HepG2 (cell line): ENCODE results near the gene PPP1R13L. TPM values are rescaled to one million over a fixed set of nuclear protein-coding genes. Genes with fewer than 3 reads are reported as not detected.
A peak's percentile ranks its signal among the peaks of the same experiment; 100 is the strongest.

Source experiments
- ARID5B ChIP-seq: IDR thresholded peaks from 2 replicates; pipeline ENCODE4 v1.4.0; 2020; ENCODE audit warnings: mild to moderate bottlenecking, missing genetic modification reagents
- ATF2 ChIP-seq: sonication (generic); formaldehyde crosslinking; IDR thresholded peaks from 2 replicates; pipeline ENCODE4 v1.4.0; 2020; ENCODE audit warnings: missing genetic modification reagents
- EED ChIP-seq: sonication (generic); formaldehyde crosslinking; IDR thresholded peaks from 2 replicates; pipeline ENCODE4 v1.5.0; 2020; ENCODE audit warnings: mild to moderate bottlenecking, missing genetic modification reagents
- FOXK1 ChIP-seq: sonication (generic); formaldehyde crosslinking; IDR thresholded peaks from 2 replicates; pipeline ENCODE4 v1.4.0; 2020; ENCODE audit warnings: low read depth, missing genetic modification reagents, borderline replicate concordance
- GRHL1 ChIP-seq: sonication (generic); formaldehyde crosslinking; conservative IDR thresholded peaks from 2 replicates; pipeline ENCODE4 v1.8.0; 2022; ENCODE audit warnings: missing genetic modification reagents
- GTF2F1 ChIP-seq: fragments of 150-350 bp; IDR thresholded peaks from 2 replicates; pipeline ENCODE4 v1.6.1; 2014; ENCODE audit warnings: low read length
- HES4 ChIP-seq: sonication (generic); formaldehyde crosslinking; IDR thresholded peaks from 2 replicates; pipeline ENCODE4 v1.9.0; 2021; ENCODE audit warnings: mild to moderate bottlenecking, missing genetic modification reagents, borderline replicate concordance
- KAT8 ChIP-seq: IDR thresholded peaks from 2 replicates; pipeline ENCODE4 v1.6.1; 2016; ENCODE audit warnings: missing genetic modification reagents, missing compliant biosample characterization
- KDM4B ChIP-seq: sonication (generic); formaldehyde crosslinking; IDR thresholded peaks from 2 replicates; pipeline ENCODE4 v1.4.0; 2020; ENCODE audit warnings: missing genetic modification reagents
- KLF6 ChIP-seq: IDR thresholded peaks from 2 replicates; pipeline ENCODE4 v1.8.0; 2016; ENCODE audit warnings: missing biosample characterization, missing genetic modification reagents
- MIXL1 ChIP-seq: IDR thresholded peaks from 2 replicates; pipeline ENCODE4 v1.6.1; 2016
- MYC ChIP-seq: sonication (generic); formaldehyde crosslinking; IDR thresholded peaks from 2 replicates; pipeline ENCODE4 v1.9.0; 2021; ENCODE audit warnings: missing genetic modification reagents, borderline replicate concordance
- NCOA2 ChIP-seq: sonication (generic); formaldehyde crosslinking; IDR thresholded peaks from 2 replicates; pipeline ENCODE4 v1.8.0; 2022; ENCODE audit warnings: inconsistent platforms
- POLR2A ChIP-seq, 2 experiments: IDR thresholded peaks; 2 replicates each; pipeline ENCODE4 v1.6.1; 2011; ENCODE audit warnings: low read depth in 2 of 2, low read length in 2 of 2, mild to moderate bottlenecking in 1 of 2, moderate library complexity in 1 of 2; ENCODE audit not compliant: insufficient read depth in 1 of 2
- PRPF4 ChIP-seq: fragments of 200-400 bp; formaldehyde crosslinking; IDR thresholded peaks from 2 replicates; pipeline ENCODE4 v1.6.1; 2016; ENCODE audit warnings: low read length, low read depth; ENCODE audit not compliant: poor library complexity, severe bottlenecking
- SMAD1 ChIP-seq: sonication (generic); formaldehyde crosslinking; IDR thresholded peaks from 2 replicates; pipeline ENCODE4 v1.4.0; 2020; ENCODE audit warnings: missing genetic modification reagents, low read depth, mild to moderate bottlenecking, borderline replicate concordance
- SSRP1 ChIP-seq: IDR thresholded peaks from 2 replicates; pipeline ENCODE4 v1.6.1; 2016; ENCODE audit warnings: control low read depth
- TRIM22 ChIP-seq: fragments of 450-650 bp; IDR thresholded peaks from 2 replicates; pipeline ENCODE4 v1.6.1; 2017
- ZBTB7B ChIP-seq: sonication (generic); formaldehyde crosslinking; IDR thresholded peaks from 2 replicates; pipeline ENCODE4 v1.4.0; 2020; ENCODE audit warnings: missing genetic modification reagents
- ZFP1 ChIP-seq: IDR thresholded peaks from 2 replicates; pipeline ENCODE4 v1.6.1; 2016
- ZFP36L1 ChIP-seq: sonication (generic); formaldehyde crosslinking; IDR thresholded peaks from 2 replicates; pipeline ENCODE4 v1.8.0; 2022; ENCODE audit warnings: mild to moderate bottlenecking, missing genetic modification reagents, moderate library complexity
- ZNF138 ChIP-seq: sonication (generic); formaldehyde crosslinking; IDR thresholded peaks from 2 replicates; pipeline ENCODE4 v1.5.0; 2020; ENCODE audit warnings: mild to moderate bottlenecking, low read depth, missing genetic modification reagents
- ZNF225 ChIP-seq: sonication (generic); formaldehyde crosslinking; IDR thresholded peaks from 2 replicates; pipeline ENCODE4 v1.4.0; 2020; ENCODE audit warnings: mild to moderate bottlenecking, missing genetic modification reagents
- ZNF367 ChIP-seq: sonication (generic); formaldehyde crosslinking; IDR thresholded peaks from 2 replicates; pipeline ENCODE4 v1.4.0; 2020; ENCODE audit warnings: missing genetic modification reagents, borderline replicate concordance
- polyA plus RNA-seq, 8 experiments: library from polyadenylated mRNA; depleted of rRNA in 3 of 8; stranded (reverse) in 7 of 8; unstranded in 1 of 8; fragments of >200 nt; fragmentation: Illumina TruSeq in 4 of 8; extraction: Trizol in 4 of 8; gene quantifications; 2 replicates each; pipeline versions ENCODE4 v1.2.1 to v1.2.3, GENCODE V29; 2011 to 2016; ENCODE audit warnings: low read depth in 4 of 8, missing spikeins in 1 of 8, mixed read lengths in 1 of 8; ENCODE audit not compliant: insufficient read depth in 1 of 8
- total RNA-seq, 5 experiments: library from RNA; depleted of rRNA; stranded (reverse); fragments of >200 nt; fragmentation: Illumina TruSeq; extraction: Trizol; gene quantifications; 2 replicates each; pipeline ENCODE4 v1.2.3, GENCODE V29; 2016; ENCODE audit warnings: low read depth in 1 of 5

PPP1R13L gene
- total and polyA plus RNA-seq, 2 of the 13 experiments (the other 11 are each of a cell fraction or from before 2014, with no cell fraction given): 1.3 to 6.6 TPM

GRCh38 chr19:45443462-45444317, 38.8 kb upstream of the PPP1R13L start (continued):
- peak; percentile 61; the same call in 1 of the 2 replicates for TF ChIP-seq NCOA2 (CRISPR knock-in tag)
- TF ChIP-seq EED: no peak
- TF ChIP-seq PRPF4: no peak
- no peak for TF ChIP-seq SSRP1 (CRISPR knock-in tag)
- no peak for TF ChIP-seq ZNF225 (CRISPR knock-in tag)
- no peak for TF ChIP-seq MIXL1 (CRISPR knock-in tag)
- TF ChIP-seq ZNF138 (CRISPR knock-in tag): no peak
- TF ChIP-seq GRHL1 (CRISPR knock-in tag): no peak
- no peak for TF ChIP-seq ZNF367 (CRISPR knock-in tag)
- TF ChIP-seq KAT8 (CRISPR knock-in tag): peak; percentile 76
- TF ChIP-seq FOXK1: peak; percentile 59; the same call in 1 of the 2 replicates
- no peak for TF ChIP-seq SMAD1 (CRISPR knock-in tag)
- TF ChIP-seq MYC: peak; percentile 61; the same call in 1 of the 2 replicates
- no peak for TF ChIP-seq ZFP36L1
- TF ChIP-seq ATF2 (CRISPR knock-in tag): 0 out of 2 replicates have a peak, but pooled peaks have one; percentile 62
- TF ChIP-seq KLF6: 0 out of 2 replicates have a peak, but pooled peaks have one; percentile 45
- TF ChIP-seq GTF2F1: no peak
- TF ChIP-seq ZFP1: no peak
- TF ChIP-seq ZBTB7B: peak; percentile 86
- peak; percentile 75 for TF ChIP-seq ARID5B (CRISPR knock-in tag)
- TF ChIP-seq HES4 (CRISPR knock-in tag): no peak
- TF ChIP-seq TRIM22: no peak
- no peak; the same call in 1 of the 2 replicates for TF ChIP-seq KDM4B (CRISPR knock-in tag)
- TF ChIP-seq POLR2A (IDR thresholded peaks at IDR 0.05; ENCODE audit: insufficient read depth in 1 of 2, low read depth in 2 of 2, low read length in 2 of 2): peak in 1 of 2 experiments; percentile 69; a peak in 2 of 4 replicates
